HG02840 (cell line): ENCODE data around the gene CEP20.

Experiments used
- ATAC-seq: cut with Tn5 transposase; IDR thresholded peaks from one replicate; pipeline ENCODE4 v1.9.1; 2021; ENCODE audit warnings: mild to moderate bottlenecking, moderate library complexity, moderate number of reproducible peaks; ENCODE audit not compliant: unreplicated experiment, low FRiP score

CEP20 gene

GRCh38 chr16:15899538-15900100 is 11.2 kb upstream of the CEP20 start:
- ATAC-seq = no peak

- no peak for ATAC-seq
These were observed 10.3 kb upstream of the CEP20 start for GRCh38 chr16:15898654-15899053.

- no peak for ATAC-seq
These were observed 9.4 kb upstream of the CEP20 start for GRCh38 chr16:15897834-15898254.

GRCh38 chr16:15897121-15897780 is 8.8 kb upstream of the CEP20 start:
- no peak for ATAC-seq

GRCh38 chr16:15894571-15895374 is 6.4 kb upstream of the CEP20 start:
- ATAC-seq = no peak

- ATAC-seq = no peak
These were observed 3.1 kb upstream of the CEP20 start for GRCh38 chr16:15891508-15891907.

GRCh38 chr16:15887283-15887682 is 1.1 kb downstream of the CEP20 start:
- no peak for ATAC-seq

GRCh38 chr16:15886078-15886477 is 2.3 kb downstream of the CEP20 start:
- ATAC-seq = no peak

GRCh38 chr16:15885560-15886001 is 2.8 kb downstream of the CEP20 start:
- no peak for ATAC-seq

GRCh38 chr16:15882563-15882962 is 5.8 kb downstream of the CEP20 start:
- ATAC-seq = no peak

- no peak for ATAC-seq
These were observed 6.5 kb downstream of the CEP20 start for GRCh38 chr16:15881794-15882379.

GRCh38 chr16:15880434-15881308 is 7.7 kb downstream of the CEP20 start:
- ATAC-seq = no peak

GRCh38 chr16:15879255-15879811 is 9.1 kb downstream of the CEP20 start:
- ATAC-seq = no peak

- ATAC-seq = no peak
These were observed 11.9 kb downstream of the CEP20 start for GRCh38 chr16:15876503-15876902.

GRCh38 chr16:15874745-15875314 is 13.6 kb downstream of the CEP20 start:
- no peak for ATAC-seq

- no peak for ATAC-seq
These were observed 14.7 kb downstream of the CEP20 start for GRCh38 chr16:15873737-15874136.

GRCh38 chr16:15873301-15873700 is 15.1 kb downstream of the CEP20 start:
- no peak for ATAC-seq

GRCh38 chr16:15870011-15870410 is 18.4 kb downstream of the CEP20 start:
- no peak for ATAC-seq

GRCh38 chr16:15866451-15866850 is 22.0 kb downstream of the CEP20 start:
- no peak for ATAC-seq

- ATAC-seq = no peak
These were observed 22.7 kb downstream of the CEP20 start for GRCh38 chr16:15865742-15866141.
